Body of pancreas (tissue), 4 donors: ENCODE data around the gene CHFR. TPM values are rescaled to one million over a fixed set of nuclear protein-coding genes. Genes with fewer than 3 reads are reported as not detected.

Experiments used
- ATAC-seq: fragments of 150-250 bp; one replicate; pipeline ENCODE4 v1.9.1; 2016
- DNase-seq, 4 donors: peaks; one replicate each; pipeline ENCODE4 v3.0.0-alpha.2; 2019
- H3K27ac ChIP-seq, 4 donors: fragments of 200-600 bp; sonication (generic); 1 replicate in 3 of 4; 2 replicates in 1 of 4; pipeline versions ENCODE4 v1.5.1 to v1.6.1; 2016 to 2019; ENCODE audit warnings: mild to moderate bottlenecking in 1 of 4, mixed read lengths in 1 of 4, moderate library complexity in 1 of 4
- H3K27me3 ChIP-seq, 2 donors: fragments of 200-600 bp; sonication (generic); one replicate each; pipeline ENCODE4 v1.6.0; 2016; ENCODE audit warnings: mild to moderate bottlenecking in 1 of 2
- H3K36me3 ChIP-seq, 2 donors: fragments of 200-600 bp; sonication (generic); replicated peaks in 1 of 2; 2 replicates each; pipeline ENCODE4 v1.5.1; 2016; ENCODE audit warnings: low read depth in 2 of 2; ENCODE audit not compliant: insufficient read depth in 1 of 2
- H3K4me1 ChIP-seq: fragments of 200-600 bp; sonication (generic); one replicate; pipeline ENCODE4 v1.6.0; 2016
- H3K4me3 ChIP-seq, 2 donors: fragments of 200-600 bp; sonication (generic); 1 replicate in 1 of 2; 2 replicates in 1 of 2; pipeline ENCODE4 v1.5.1; 2016 to 2019
- H3K9me3 ChIP-seq, 3 donors: fragments of 200-600 bp; sonication (generic); 1 replicate in 2 of 3; 2 replicates in 1 of 3; pipeline ENCODE4 v1.5.1; 2016
- POLR2A ChIP-seq, 3 donors: fragments of 450-650 bp; IDR thresholded peaks; one replicate each; pipeline ENCODE4 v1.6.1; 2016; ENCODE audit warnings: antibody characterized with exemption in 3 of 3, mild to moderate bottlenecking in 2 of 3
- WGBS, 2 donors: methylation state at CpG; one replicate each; pipeline ENCODE4 v1.1.5; 2017; 5-methylcytosine and 5-hydroxymethylcytosine counted together
- intact Hi-C: fragments of 100-400 bp; cut with DNase I; formaldehyde crosslinking; loops from one replicate; pipeline ENCODE4 v1.15.1; 2023
- total RNA-seq, 2 donors: library from RNA; depleted of rRNA; stranded (reverse); fragments of >200 nt; gene quantifications; one replicate each; pipeline ENCODE4 v1.1.0, GENCODE V29; 2016
- TF ChIP-seq, protein P1 (sequence below), 7 experiments: fragments of 450-650 bp in 4 of 7; fragments of 200-600 bp in 3 of 7; sonication (generic) in 3 of 7; IDR thresholded peaks; one replicate each; pipeline ENCODE4 v1.5.1; 2016 to 2019; ENCODE audit warnings: antibody characterized with exemption in 7 of 7

CHFR gene
- total RNA-seq, 2 donors from 2014 or later, result 31.4 to 45.2 TPM

DNA sequence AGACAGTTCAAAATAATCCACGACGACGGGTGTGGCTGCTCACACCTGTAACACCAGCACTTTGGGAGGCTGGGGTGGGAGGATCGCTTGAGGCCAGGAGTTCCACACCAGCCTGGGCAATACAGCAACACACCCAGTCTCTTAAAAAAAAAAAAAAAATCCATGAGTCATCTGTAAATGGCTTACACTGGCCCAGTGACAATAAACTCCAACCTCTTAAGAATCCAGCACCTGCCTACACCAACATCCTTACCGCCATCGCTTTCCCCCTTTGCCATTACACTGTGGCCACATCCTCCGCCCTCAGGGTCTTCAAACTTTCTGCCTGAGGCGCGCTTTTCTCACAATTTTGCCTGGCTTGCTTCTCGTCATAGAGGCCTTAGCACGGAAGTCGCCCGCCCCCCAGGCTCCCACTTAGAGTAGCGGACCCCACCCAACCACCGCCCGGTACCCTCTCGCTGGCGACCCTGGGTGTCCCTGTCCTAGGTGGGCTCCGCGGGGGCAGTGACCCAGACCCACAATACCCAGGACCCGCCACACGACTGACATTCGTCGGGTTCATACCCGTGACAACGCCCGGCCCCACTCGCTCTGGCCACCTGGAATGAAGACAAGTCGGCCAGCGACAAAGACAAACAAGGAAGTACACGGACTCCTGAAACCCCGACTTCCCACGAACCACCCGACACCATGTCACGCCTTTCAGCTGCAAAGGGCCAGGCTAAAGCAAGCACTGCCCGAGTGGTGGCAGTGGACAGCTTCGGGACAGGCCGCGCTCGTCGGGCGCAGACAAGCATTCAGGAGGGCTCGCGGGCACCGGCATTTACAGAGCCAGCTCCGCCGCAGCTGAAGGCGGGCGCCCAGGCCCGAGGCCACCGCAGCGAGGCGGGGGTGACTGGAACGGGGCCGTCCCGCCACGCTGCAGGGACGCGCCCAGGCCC lies 59.4 kb downstream of the CHFR start:
- peak; percentile 36 to 55 (median 42) for DNase-seq
- 4 to 20% methylated on average over 18 to 59 of the region's 59 CpGs for WGBS, 2 donors
- Histone ChIP-seq H3K36me3 (peaks cover 0 to 3% of the 10 kb centered on the region in 2 donors), H3K27me3 (no peaks in the 10 kb centered on the region), H3K4me3 (peak overlapping the region; percentile 83 to 99), H3K4me1 (peaks cover 22% of the 10 kb centered on the region), H3K9me3 (no peaks in the 10 kb centered on the region), H3K27ac (peak overlapping the region; percentile 85 to 97 (median 97))
- TF ChIP-seq POLR2A (IDR thresholded peaks at IDR 0.05), result no peak
- TF ChIP-seq, protein P1, sequence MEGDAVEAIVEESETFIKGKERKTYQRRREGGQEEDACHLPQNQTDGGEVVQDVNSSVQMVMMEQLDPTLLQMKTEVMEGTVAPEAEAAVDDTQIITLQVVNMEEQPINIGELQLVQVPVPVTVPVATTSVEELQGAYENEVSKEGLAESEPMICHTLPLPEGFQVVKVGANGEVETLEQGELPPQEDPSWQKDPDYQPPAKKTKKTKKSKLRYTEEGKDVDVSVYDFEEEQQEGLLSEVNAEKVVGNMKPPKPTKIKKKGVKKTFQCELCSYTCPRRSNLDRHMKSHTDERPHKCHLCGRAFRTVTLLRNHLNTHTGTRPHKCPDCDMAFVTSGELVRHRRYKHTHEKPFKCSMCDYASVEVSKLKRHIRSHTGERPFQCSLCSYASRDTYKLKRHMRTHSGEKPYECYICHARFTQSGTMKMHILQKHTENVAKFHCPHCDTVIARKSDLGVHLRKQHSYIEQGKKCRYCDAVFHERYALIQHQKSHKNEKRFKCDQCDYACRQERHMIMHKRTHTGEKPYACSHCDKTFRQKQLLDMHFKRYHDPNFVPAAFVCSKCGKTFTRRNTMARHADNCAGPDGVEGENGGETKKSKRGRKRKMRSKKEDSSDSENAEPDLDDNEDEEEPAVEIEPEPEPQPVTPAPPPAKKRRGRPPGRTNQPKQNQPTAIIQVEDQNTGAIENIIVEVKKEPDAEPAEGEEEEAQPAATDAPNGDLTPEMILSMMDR (IDR thresholded peaks at IDR 0.05), result no peak
- intact Hi-C loops, result no loop called here
- ATAC-seq, result peak; percentile 21

DNA sequence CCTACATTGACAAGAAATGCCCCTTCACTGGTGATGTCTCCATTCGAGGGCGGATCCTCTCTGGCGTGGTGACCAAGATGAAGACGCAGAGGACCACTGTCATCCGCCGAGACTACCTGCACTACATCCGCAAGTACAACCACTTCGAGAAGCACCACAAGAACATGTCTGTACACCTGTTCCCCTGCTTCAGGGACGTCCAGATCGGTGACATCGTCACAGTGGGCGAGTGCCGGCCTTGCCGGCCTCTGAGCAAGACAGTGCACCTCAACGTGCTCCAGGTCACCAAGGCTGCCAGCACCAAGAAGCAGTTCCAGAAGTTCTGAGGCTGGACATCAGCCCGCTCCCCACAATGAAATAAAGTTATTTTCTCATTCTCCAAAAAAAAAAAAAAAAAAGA lies 61.5 kb downstream of the CHFR start:
- H3K9me3 ChIP-seq, result no peaks in the 10 kb centered on the region
- no peak overlapping the region for H3K27ac ChIP-seq
- intact Hi-C loops, result no loop called here
- ATAC-seq (no peak), DNase-seq (no peak)
- H3K4me1 ChIP-seq, result peaks cover 22% of the 10 kb centered on the region
- H3K27me3 ChIP-seq, result no peaks in the 10 kb centered on the region
- TF ChIP-seq, protein P1 (IDR thresholded peaks at IDR 0.05), result no peak
- TF ChIP-seq POLR2A (IDR thresholded peaks at IDR 0.05), result no peak
- 90 to 92% methylated on average over 15 to 16 of the region's 16 CpGs for WGBS, 2 donors
- no peak overlapping the region for H3K4me3 ChIP-seq
- peaks cover 0 to 9% of the 10 kb centered on the region in 2 donors for H3K36me3 ChIP-seq

DNA sequence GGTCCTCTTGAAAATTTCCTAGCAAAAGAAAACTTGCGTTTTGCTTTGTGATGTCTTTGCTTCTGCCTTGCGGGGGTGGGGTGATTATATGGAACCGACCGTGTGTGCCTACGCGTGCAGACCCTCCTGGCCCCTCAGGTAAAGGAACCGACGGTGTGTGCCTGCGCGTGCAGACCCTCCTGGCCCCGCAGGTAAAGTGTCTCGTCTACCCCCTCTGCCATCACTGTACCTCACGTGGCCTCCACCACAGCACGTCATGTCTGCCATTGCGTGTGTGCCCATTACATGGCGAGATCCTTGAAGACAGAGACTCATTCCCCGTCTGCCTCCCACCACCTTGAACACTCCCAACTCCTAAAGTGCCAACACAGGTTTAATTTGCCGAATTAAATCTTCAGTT lies 62.3 kb downstream of the CHFR start:
- 84 to 87% methylated on average over 18 of the region's 18 CpGs for WGBS, 2 donors
- intact Hi-C loops, result no loop called here
- H3K4me3 ChIP-seq, result no peak overlapping the region
- H3K4me1 ChIP-seq, result peaks cover 22% of the 10 kb centered on the region
- H3K27ac ChIP-seq, result no peak overlapping the region
- H3K9me3 ChIP-seq, result no peaks in the 10 kb centered on the region
- DNase-seq, result no peak
- no peak for ATAC-seq
- TF ChIP-seq, protein P1 (IDR thresholded peaks at IDR 0.05), result no peak
- no peak for TF ChIP-seq POLR2A (IDR thresholded peaks at IDR 0.05)
- peaks cover 0 to 14% of the 10 kb centered on the region in 2 donors for H3K36me3 ChIP-seq
- H3K27me3 ChIP-seq, result no peaks in the 10 kb centered on the region

DNA sequence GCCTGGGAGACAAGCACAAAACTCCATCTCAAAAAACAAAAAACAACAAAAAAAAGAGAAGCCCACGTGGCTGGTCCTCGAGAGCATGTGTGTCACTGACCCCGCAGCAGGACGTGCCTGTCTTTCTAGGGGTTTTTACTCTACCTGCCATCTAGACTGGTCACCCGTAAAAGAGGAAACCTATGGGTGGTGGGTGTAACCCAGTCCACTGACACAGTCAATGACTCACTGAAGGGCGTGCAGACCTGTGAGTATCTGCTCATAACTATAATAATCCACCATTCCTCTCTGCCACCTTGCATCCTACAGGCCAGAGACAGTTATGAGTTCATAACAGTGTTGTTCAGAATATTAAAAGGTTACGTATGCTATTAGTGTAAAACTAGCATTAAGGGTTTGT lies 63.4 kb downstream of the CHFR start:
- no peak for ATAC-seq
- intact Hi-C loops, result no loop called here
- Histone ChIP-seq H3K27ac (no peak overlapping the region), H3K27me3 (no peaks in the 10 kb centered on the region), H3K4me3 (no peak overlapping the region), H3K36me3 (peaks cover 0 to 17% of the 10 kb centered on the region in 2 donors), H3K4me1 (peaks cover 18% of the 10 kb centered on the region), H3K9me3 (no peaks in the 10 kb centered on the region)
- 82 to 90% methylated on average over 7 of the region's 7 CpGs for WGBS, 2 donors
- DNase-seq, result no peak
- TF ChIP-seq, protein P1 (IDR thresholded peaks at IDR 0.05), result no peak
- no peak for TF ChIP-seq POLR2A (IDR thresholded peaks at IDR 0.05)
